ENCODE data around the gene IMPDH2.

IMPDH2 gene

GRCh38 chr3:49021213-49021812 is 7.9 kb downstream of the IMPDH2 start (continued):
- TF ChIP-seq PRDM10 (tag by site-specific recombination; IDR thresholded peaks at IDR 0.05) (no peak), ZNF747 (tag by site-specific recombination; IDR thresholded peaks at IDR 0.05) (no peak), ZNF280D (tag by site-specific recombination; IDR thresholded peaks at IDR 0.05) (no peak), ZNF302 (tag by site-specific recombination; IDR thresholded peaks at IDR 0.05; ENCODE audit: low read depth) (no peak), ZNF114 (tag by site-specific recombination; IDR thresholded peaks at IDR 0.05) (no peak), KLF9 (tag by site-specific recombination; IDR thresholded peaks at IDR 0.05; ENCODE audit: low read depth) (peak; percentile 97), ZNF777 (tag by site-specific recombination; IDR thresholded peaks at IDR 0.05; ENCODE audit: borderline replicate concordance) (no peak), ZNF26 (tag by site-specific recombination; IDR thresholded peaks at IDR 0.05) (no peak), ZNF530 (tag by site-specific recombination; IDR thresholded peaks at IDR 0.05; ENCODE audit: low read depth) (no peak), KLF17 (tag by site-specific recombination; IDR thresholded peaks at IDR 0.05) (no peak; the same call in 1 of the 2 replicates), HOXA7 (CRISPR knock-in tag; IDR thresholded peaks at IDR 0.05; ENCODE audit: borderline replicate concordance) (no peak), RBAK (tag by site-specific recombination; IDR thresholded peaks at IDR 0.05) (no peak), ZNF416 (tag by site-specific recombination; IDR thresholded peaks at IDR 0.05) (no peak), GLIS2 (tag by site-specific recombination; IDR thresholded peaks at IDR 0.05) (no peak), ZBTB48 (tag by site-specific recombination; IDR thresholded peaks at IDR 0.05) (peak; percentile 26; the same call in 1 of the 2 replicates), ZNF830 (tag by site-specific recombination; IDR thresholded peaks at IDR 0.05; ENCODE audit: low read depth) (no peak), ZNF335 (tag by site-specific recombination; conservative IDR thresholded peaks at IDR 0.05) (no peak; the same call in 1 of the 2 replicates), ZNF645 (tag by site-specific recombination; IDR thresholded peaks at IDR 0.05) (no peak), ZNF785 (tag by site-specific recombination; IDR thresholded peaks at IDR 0.05) (no peak), ZNF248 (tag by site-specific recombination; IDR thresholded peaks at IDR 0.05) (no peak), ZNF560 (tag by site-specific recombination; IDR thresholded peaks at IDR 0.05; ENCODE audit: borderline replicate concordance) (no peak), ZBTB11 (tag by site-specific recombination; conservative IDR thresholded peaks at IDR 0.05; ENCODE audit: low read depth) (peak; percentile 31), HOXD13 (CRISPR knock-in tag; IDR thresholded peaks at IDR 0.05; ENCODE audit: borderline replicate concordance) (no peak), TRIM28 (IDR thresholded peaks at IDR 0.05; ENCODE audit: borderline replicate concordance, low read length) (no peak; the same call in 1 of the 2 replicates), ZNF146 (tag by site-specific recombination; IDR thresholded peaks at IDR 0.05) (peak; percentile 27; the same call in 1 of the 2 replicates), ZNF175 (tag by site-specific recombination; IDR thresholded peaks at IDR 0.05) (no peak), ZNF292 (tag by site-specific recombination; IDR thresholded peaks at IDR 0.05; ENCODE audit: borderline replicate concordance, low read depth) (no peak)

Measured in HEK293 (cell line).